Lung (tissue), 12 donors: ENCODE results near the gene DTL. TPM values are rescaled to one million over a fixed set of nuclear protein-coding genes. Genes with fewer than 3 reads are reported as not detected.

ENCODE experiments used
- ATAC-seq: fragments of 200-7000 bp; cut with Tn5 transposase; one replicate; pipeline ENCODE4 v1.9.1; 2020; ENCODE audit warnings: moderate number of reproducible peaks; ENCODE audit not compliant: insufficient read depth, low FRiP score
- DNase-seq, 3 donors: peaks; one replicate each; pipeline ENCODE4 v3.0.0-alpha.2; 2013 to 2017
- H3K27ac ChIP-seq, 2 donors: one replicate each; pipeline ENCODE4 v1.5.1; 2013; ENCODE audit warnings: mild to moderate bottlenecking in 2 of 2, moderate library complexity in 2 of 2, control low read depth in 1 of 2, inconsistent platforms in 1 of 2, low read depth in 1 of 2, low read length in 1 of 2
- H3K27me3 ChIP-seq, 3 donors: one replicate each; pipeline ENCODE4 v1.5.1; 2013; ENCODE audit warnings: low read length in 2 of 3; ENCODE audit not compliant: control insufficient read depth in 3 of 3, insufficient read depth in 3 of 3
- H3K36me3 ChIP-seq, 4 donors: one replicate each; pipeline ENCODE4 v1.5.1; 2013; ENCODE audit warnings: low read length in 4 of 4, mild to moderate bottlenecking in 1 of 4, moderate library complexity in 1 of 4; ENCODE audit not compliant: control insufficient read depth in 4 of 4, insufficient read depth in 4 of 4
- H3K4me1 ChIP-seq, 5 donors: one replicate each; pipeline ENCODE4 v1.5.1; 2013; ENCODE audit warnings: low read length in 5 of 5, mild to moderate bottlenecking in 2 of 5, moderate library complexity in 1 of 5; ENCODE audit not compliant: control insufficient read depth in 5 of 5, insufficient read depth in 5 of 5
- H3K4me3 ChIP-seq: one replicate; pipeline ENCODE4 v1.5.1; 2013; ENCODE audit warnings: mild to moderate bottlenecking, control low read depth, moderate library complexity
- H3K9ac ChIP-seq, 2 donors: one replicate each; pipeline ENCODE4 v1.5.1; 2013; ENCODE audit warnings: low read length in 2 of 2, control low read depth in 1 of 2; ENCODE audit not compliant: insufficient read depth in 1 of 2
- H3K9me3 ChIP-seq, 4 donors: one replicate each; pipeline ENCODE4 v1.5.1; 2013; ENCODE audit warnings: low read length in 3 of 4, mild to moderate bottlenecking in 1 of 4, moderate library complexity in 1 of 4; ENCODE audit not compliant: control insufficient read depth in 4 of 4, insufficient read depth in 3 of 4
- CTCF ChIP-seq: IDR thresholded peaks from 2 replicates; pipeline ENCODE4 v1.5.1; 2012; ENCODE audit warnings: mild to moderate bottlenecking; ENCODE audit errors: control extremely low read depth, extremely low read depth
- whole genome bisulfite sequencing, 2 donors: extraction: QIAGEN DNeasy Blood & Tissue Kit; methylation state at CpG; one replicate each; pipeline ENCODE4 v1.1.7; 2013; 5-methylcytosine and 5-hydroxymethylcytosine counted together
- polyA plus RNA-seq, 2 donors: library from polyadenylated mRNA; stranded (reverse); fragments of 200-250 nt; gene quantifications; one replicate each; pipeline ENCODE4 v1.2.1, GENCODE V29; 2013
- total RNA-seq, 2 donors: library from RNA; depleted of rRNA in 1 of 2; stranded (reverse); fragments of >200 nt in 1 of 2; gene quantifications; one replicate each; pipeline ENCODE4 v1.2.1, GENCODE V29; 2014 to 2021
- donor health status: control.
- donor health status: control.
- donor health status: Bipolar disorder and iron deficiency.
- donor health status: healthy.
- donor health status: DM: yes; HTN: yes; CAD: no.

DTL gene
- total and polyA plus RNA-seq, 4 donors = 1.1 to 27.8 (median 3.4) TPM

GRCh38 chr1:212040629-212041412 is 5.3 kb downstream of the DTL start:
- H3K36me3 ChIP-seq = no peaks in the 10 kb centered on the region
- TF ChIP-seq CTCF = no peak
- peaks cover 0 to 19% (median 8%) of the 10 kb centered on the region in 5 donors for H3K4me1 ChIP-seq
- H3K27ac ChIP-seq = no peak overlapping the region
- ATAC-seq = no peak
- H3K9ac ChIP-seq = no peak overlapping the region
- H3K9me3 ChIP-seq = no peaks in the 10 kb centered on the region
- WGBS, 2 donors = 63 to 69% methylated on average over 5 of the region's 5 CpGs
- no peak overlapping the region for H3K4me3 ChIP-seq
- DNase-seq = no peak
- H3K27me3 ChIP-seq = no peaks in the 10 kb centered on the region

- no peak for ATAC-seq
Observed at GRCh38 chr1:212042436-212042835, 6.9 kb downstream of the DTL start.

GRCh38 chr1:212044851-212045250 is 9.3 kb downstream of the DTL start:
- TF ChIP-seq CTCF = no peak
- Histone ChIP-seq H3K27me3 (no peaks in the 10 kb centered on the region), H3K36me3 (peaks cover 0 to under 1% (median 0%) of the 10 kb centered on the region in 4 donors), H3K4me1 (no peaks in the 10 kb centered on the region), H3K27ac (no peak overlapping the region), H3K4me3 (no peak overlapping the region), H3K9ac (no peak overlapping the region), H3K9me3 (no peaks in the 10 kb centered on the region)
- DNase-seq (no peak), ATAC-seq (no peak)
- WGBS, 2 donors = 98 to 100% methylated on average over 1 of the region's 1 CpG

More at GRCh38 chr1:212042436-212042835, 6.9 kb downstream of the DTL start:
- no peak for DNase-seq
- no peak overlapping the region for H3K27ac ChIP-seq
- no peak for TF ChIP-seq CTCF
- H3K9me3 ChIP-seq = no peaks in the 10 kb centered on the region
- H3K27me3 ChIP-seq = no peaks in the 10 kb centered on the region
- H3K36me3 ChIP-seq = no peaks in the 10 kb centered on the region
- no peak overlapping the region for H3K9ac ChIP-seq
- no peak overlapping the region for H3K4me3 ChIP-seq
- peaks cover 0 to 6% (median 0%) of the 10 kb centered on the region in 5 donors for H3K4me1 ChIP-seq
